ENCODE results near the gene HTT. TPM values are rescaled to one million over a fixed set of nuclear protein-coding genes. Genes with fewer than 3 reads are reported as not detected.

Gene HTT
- total RNA-seq, 2 donors from 2014 or later: 77.8 to 121 TPM

Other genes starting within 250 kb of the HTT start
- 100 to 1,000 TPM; 216 to 239 TPM for gene ADD1, start 230.8 kb upstream of the HTT start, total RNA-seq
- gene NOP14, start 111.3 kb upstream of the HTT start, total RNA-seq: 10 to 100 TPM; 62.9 to 77.1 TPM
- gene GRK4, start 111.1 kb upstream of the HTT start, total RNA-seq: 1 to 10 TPM; 2.9 to 7.2 TPM
- gene HTT-AS, start 143 bp upstream of the HTT start, total RNA-seq: not detected
- gene MSANTD1, start 174.5 kb downstream of the HTT start, total RNA-seq: 1 to 10 TPM in 1 of 2 donors, under 1 TPM in 1; 0.48 to 1.6 TPM
- 10 to 100 TPM in 1 of 2 donors, 1 to 10 TPM in 1; 5.3 to 15.6 TPM for gene RGS12, start 218.3 kb downstream of the HTT start, total RNA-seq

Data from activated naive CD4-positive, alpha-beta T cell treated with anti-CD3 and anti-CD28 coated beads, Interleukin-2, amount 50 U/mL, for 72 hours (primary cell).